CD14-positive monocyte (primary cell): Measurements from ENCODE around the gene OR8J3. TPM values are rescaled to one million over a fixed set of nuclear protein-coding genes. Genes with fewer than 3 reads are reported as not detected.
"Not testable (repeated sequence)": the region's sequence is repeated elsewhere in the genome, so short reads cannot be mapped to it uniquely, and the experiment has no call there.

Experiments
- DNase-seq, 3 donors: peaks; one replicate each; pipeline ENCODE4 v3.0.0-alpha.2; 2011 to 2022
- H2AFZ ChIP-seq: 2 replicates; pipeline ENCODE4 v1.6.0; 2012; ENCODE audit warnings: mild to moderate bottlenecking, low read depth, low read length, inconsistent platforms; ENCODE audit not compliant: insufficient read depth, poor library complexity, severe bottlenecking
- H3K27ac ChIP-seq, 2 donors: 1 replicate in 1 of 2; 2 replicates in 1 of 2; pipeline ENCODE4 v1.5.1; 2012 to 2013; ENCODE audit warnings: low read length in 2 of 2, control low read depth in 1 of 2, inconsistent platforms in 1 of 2, low read depth in 1 of 2, mild to moderate bottlenecking in 1 of 2
- H3K27me3 ChIP-seq, 2 donors: one replicate each; pipeline versions ENCODE4 v1.6.0 to v1.6.1; 2011 to 2013; ENCODE audit warnings: low read length in 2 of 2; ENCODE audit not compliant: control insufficient read depth in 2 of 2, insufficient read depth in 2 of 2
- H3K36me3 ChIP-seq, 2 donors: replicated peaks in 1 of 2; 1 replicate in 1 of 2; 2 replicates in 1 of 2; pipeline versions ENCODE4 v1.5.1 to v1.6.1; 2012 to 2013; ENCODE audit warnings: low read length in 2 of 2, control low read depth in 1 of 2, inconsistent platforms in 1 of 2, mild to moderate bottlenecking in 1 of 2; ENCODE audit not compliant: insufficient read depth in 2 of 2, control insufficient read depth in 1 of 2
- H3K4me1 ChIP-seq, 2 donors: 1 replicate in 1 of 2; 2 replicates in 1 of 2; pipeline versions ENCODE4 v1.5.1 to v1.6.1; 2012 to 2013; ENCODE audit warnings: low read length in 2 of 2, control low read depth in 1 of 2, inconsistent platforms in 1 of 2, mild to moderate bottlenecking in 1 of 2, moderate library complexity in 1 of 2; ENCODE audit not compliant: insufficient read depth in 2 of 2, control insufficient read depth in 1 of 2
- H3K4me2 ChIP-seq: replicated peaks from 2 replicates; pipeline ENCODE3; 2012; ENCODE audit warnings: low read length, moderate library complexity, mild to moderate bottlenecking; ENCODE audit not compliant: poor library complexity, severe bottlenecking; ENCODE audit errors: extremely low read depth
- H3K4me3 ChIP-seq, 3 experiments: fragments of 200-600 bp in 1 of 3; sonication (generic) in 1 of 3; replicated peaks in 1 of 3; 1 replicate in 2 of 3; 2 replicates in 1 of 3; pipeline ENCODE4 v1.5.1; 2011 to 2013; ENCODE audit warnings: low read length in 3 of 3, mild to moderate bottlenecking in 3 of 3, control low read depth in 2 of 3, low read depth in 2 of 3, inconsistent platforms in 1 of 3, moderate library complexity in 1 of 3
- H3K79me2 ChIP-seq: 2 replicates; pipeline ENCODE4 v1.6.0; 2012; ENCODE audit warnings: mild to moderate bottlenecking, control low read depth, inconsistent platforms, low read length, moderate library complexity; ENCODE audit not compliant: insufficient read depth
- H3K9ac ChIP-seq: 2 replicates; pipeline ENCODE4 v1.6.0; 2017; ENCODE audit warnings: low read length, mild to moderate bottlenecking; ENCODE audit not compliant: insufficient read depth, poor library complexity, severe bottlenecking
- H3K9me3 ChIP-seq, 2 donors: replicated peaks in 1 of 2; 1 replicate in 1 of 2; 2 replicates in 1 of 2; pipeline versions ENCODE4 v1.5.1 to v1.6.1; 2012 to 2013; ENCODE audit warnings: low read length in 2 of 2, control low read depth in 1 of 2; ENCODE audit not compliant: control insufficient read depth in 1 of 2, insufficient read depth in 1 of 2
- H4K20me1 ChIP-seq: 2 replicates; pipeline ENCODE4 v1.6.0; 2012; ENCODE audit warnings: mild to moderate bottlenecking, low read length, control low read depth, moderate library complexity; ENCODE audit not compliant: insufficient read depth
- H3K27ac Mint-ChIP-seq, 7 donors: one replicate each; pipeline ENCODE4 v1.8.0; 2020; ENCODE audit warnings: mild to moderate bottlenecking in 7 of 7, mixed read lengths in 7 of 7, moderate library complexity in 6 of 7, inconsistent platforms in 2 of 7
- H3K27me3 Mint-ChIP-seq, 3 donors: one replicate each; pipeline ENCODE4 v1.8.0; 2021 to 2022; ENCODE audit warnings: low read depth in 3 of 3, mild to moderate bottlenecking in 3 of 3, mixed read lengths in 3 of 3, moderate library complexity in 3 of 3, inconsistent platforms in 1 of 3
- H3K36me3 Mint-ChIP-seq, 2 donors: one replicate each; pipeline ENCODE4 v1.8.0; 2020; ENCODE audit warnings: mixed read lengths in 2 of 2, inconsistent platforms in 1 of 2, mild to moderate bottlenecking in 1 of 2
- H3K4me1 Mint-ChIP-seq: one replicate; pipeline ENCODE4 v1.8.0; 2020; ENCODE audit warnings: mild to moderate bottlenecking, mixed read lengths
- H3K4me3 Mint-ChIP-seq, 2 donors: one replicate each; pipeline ENCODE4 v1.8.0; 2020; ENCODE audit warnings: mild to moderate bottlenecking in 2 of 2, mixed read lengths in 2 of 2, moderate library complexity in 1 of 2
- H3K9me3 Mint-ChIP-seq, 7 donors: one replicate each; pipeline ENCODE4 v1.8.0; 2020 to 2022; ENCODE audit warnings: mixed read lengths in 7 of 7, mild to moderate bottlenecking in 6 of 7, moderate library complexity in 6 of 7, inconsistent platforms in 2 of 7
- CTCF ChIP-seq: fragments of 200-600 bp; IDR thresholded peaks from one replicate; pipeline ENCODE4 v1.8.0; 2022; ENCODE audit warnings: antibody characterized with exemption, mild to moderate bottlenecking
- WGBS: methylation state at CpG from one replicate; pipeline ENCODE4 v1.1.5; 2013; ENCODE audit warnings: missing lambda C conversion rate; ENCODE audit not compliant: insufficient coverage; 5-methylcytosine and 5-hydroxymethylcytosine counted together
- intact Hi-C, 2 donors: fragments of 100-400 bp; cut with micrococcal nuclease; formaldehyde crosslinking; loops; one replicate each; pipeline versions ENCODE4 v1.15.0 to v1.15.1; 2023
- polyA plus RNA-seq, 3 donors: library from polyadenylated mRNA; depleted of rRNA in 1 of 3; unstranded in 2 of 3; stranded (reverse) in 1 of 3; fragments of 300-500 nt in 2 of 3; fragments of >200 nt in 1 of 3; fragmentation: Illumina TruSeq in 2 of 3; gene quantifications; 1 replicate in 2 of 3; 2 replicates in 1 of 3; pipeline ENCODE4 v1.2.3, GENCODE V29; 2012 to 2021

Gene OR8J3
- polyA plus RNA-seq, 3 donors: not detected

GRCh38 chr11:56151376-56151775 lies 11.4 kb upstream of the OR8J3 start:
- no peak overlapping the region for H2AFZ ChIP-seq
- H3K4me3 ChIP-seq: no peak overlapping the region
- H3K9ac ChIP-seq: no peak overlapping the region
- H4K20me1 ChIP-seq: no peaks in the 10 kb centered on the region
- Mint-ChIP-seq H3K27ac (no peak overlapping the region), H3K4me1 (no peaks in the 10 kb centered on the region), H3K4me3 (no peak overlapping the region), H3K9me3 (peaks cover 16 to 38% (median 20%) of the 10 kb centered on the region in 7 donors), H3K36me3 (no peaks in the 10 kb centered on the region), H3K27me3 (peaks cover 0 to 1% (median 0%) of the 10 kb centered on the region in 3 donors)
- intact Hi-C loops: no loop called here
- no peaks in the 10 kb centered on the region for H3K36me3 ChIP-seq
- peaks cover 39 to 40% of the 10 kb centered on the region in 2 donors for H3K9me3 ChIP-seq
- no CpG with 5 or more reads among the region's 1 CpG for WGBS
- no peak for TF ChIP-seq CTCF
- H3K4me1 ChIP-seq: no peaks in the 10 kb centered on the region
- H3K79me2 ChIP-seq: no peaks in the 10 kb centered on the region
- H3K27me3 ChIP-seq: no peaks in the 10 kb centered on the region
- H3K4me2 ChIP-seq: no peak overlapping the region
- DNase-seq: no peak
- no peak overlapping the region for H3K27ac ChIP-seq

DNA sequence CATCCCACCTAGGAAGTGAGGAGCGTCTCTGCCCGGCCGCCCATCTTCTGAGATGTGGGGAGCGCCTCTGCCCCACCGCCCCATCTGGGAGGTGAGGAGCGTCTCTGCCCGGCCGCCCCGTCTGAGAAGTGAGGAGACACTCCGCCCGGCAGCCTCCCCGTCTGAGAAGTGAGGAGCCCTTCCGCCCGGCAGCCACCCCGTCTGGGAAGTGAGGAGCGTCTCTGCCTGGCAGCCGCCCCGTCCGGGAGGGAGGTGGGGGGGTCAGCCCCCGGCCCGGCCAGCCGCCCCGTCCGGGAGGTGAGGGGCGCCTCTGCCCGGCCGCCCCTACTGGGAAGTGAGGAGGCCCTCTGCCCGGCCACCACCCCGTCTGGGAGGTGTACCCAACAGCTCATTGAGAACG lies 3.7 kb upstream of the OR8J3 start:
- DNase-seq, H3K4me1 ChIP-seq, H3K4me1 Mint-ChIP-seq, H3K4me3 ChIP-seq, H4K20me1 ChIP-seq, H3K79me2 ChIP-seq, intact Hi-C loops, H3K36me3 ChIP-seq, H2AFZ ChIP-seq, H3K4me3 Mint-ChIP-seq, H3K4me2 ChIP-seq, H3K27me3 Mint-ChIP-seq, H3K9ac ChIP-seq, H3K27me3 ChIP-seq, H3K27ac ChIP-seq, H3K36me3 Mint-ChIP-seq, H3K27ac Mint-ChIP-seq: not testable (repeated sequence)
- peaks cover 0 to 14% (median 8%) of the 10 kb centered on the region in 7 donors for H3K9me3 Mint-ChIP-seq
- WGBS: 98% methylated on average over 13 of the region's 30 CpGs
- H3K9me3 ChIP-seq: peaks cover 6 to 13% of the 10 kb centered on the region in 2 donors
